HG03439 (cell line): ENCODE results near the gene TMEM108.
"Not testable (repeated sequence)": the region's sequence is repeated elsewhere in the genome, so short reads cannot be mapped to it uniquely, and the experiment has no call there.

Source experiments
- ATAC-seq: cut with Tn5 transposase; IDR thresholded peaks from one replicate; pipeline ENCODE4 v1.9.1; 2021; ENCODE audit warnings: mild to moderate bottlenecking, moderate library complexity; ENCODE audit not compliant: unreplicated experiment

Gene TMEM108

DNA sequence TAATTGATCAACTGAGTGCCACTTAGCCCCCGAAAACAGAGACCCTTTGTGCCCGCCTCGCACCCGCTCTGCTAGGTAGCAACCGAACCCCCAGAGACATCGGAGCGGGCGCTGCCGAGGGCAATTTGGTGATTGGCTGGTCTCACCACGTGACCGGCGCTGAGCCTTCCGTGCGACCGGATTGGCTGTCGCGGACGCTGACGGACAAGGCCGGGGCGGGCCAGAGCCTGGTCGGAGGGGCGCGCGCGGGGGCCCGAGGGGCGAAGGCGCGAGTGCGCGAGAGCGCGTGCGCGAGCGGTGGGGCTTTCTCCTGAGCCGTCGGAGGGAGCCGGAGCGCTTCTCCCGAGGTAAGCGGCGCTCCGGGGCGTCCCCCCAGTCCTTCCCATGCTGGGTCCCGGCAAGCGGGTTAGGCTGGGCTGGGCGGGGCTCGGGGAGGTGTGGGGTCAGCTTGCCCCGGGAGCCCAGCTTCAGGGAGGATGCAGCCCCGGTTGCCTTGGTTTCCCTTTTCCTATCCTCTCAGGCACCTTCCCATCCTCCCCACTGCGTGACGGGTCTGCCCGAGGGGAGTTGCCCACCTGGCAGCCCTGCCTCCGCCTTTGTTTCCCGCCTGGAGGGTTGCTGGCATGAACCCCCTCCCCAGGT is at the start of gene TMEM108:
Gene TMEM108 (plus strand): TSS at position 303 of the 642 bp plus-strand sequence.
- no peak for ATAC-seq

DNA sequence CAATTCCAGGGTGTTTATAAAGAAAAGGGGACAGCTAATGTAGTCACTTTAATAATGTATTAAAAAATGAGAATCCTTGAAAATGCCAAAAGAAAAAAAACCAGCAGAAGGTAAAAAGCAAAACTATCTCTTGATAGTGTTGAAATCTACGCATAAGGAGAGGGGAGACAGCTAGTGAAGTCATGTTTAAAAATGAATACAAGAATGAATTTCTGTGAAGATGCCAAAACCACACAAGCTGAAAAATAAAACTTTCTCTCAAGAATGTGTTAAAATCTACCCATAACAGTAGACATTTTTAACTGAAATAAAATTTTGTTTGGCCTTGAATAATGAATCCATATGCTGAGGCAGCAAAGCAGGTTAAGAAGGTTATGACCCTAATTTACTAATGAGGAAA is 42.2 kb upstream of the TMEM108 start:
- ATAC-seq = no peak

DNA sequence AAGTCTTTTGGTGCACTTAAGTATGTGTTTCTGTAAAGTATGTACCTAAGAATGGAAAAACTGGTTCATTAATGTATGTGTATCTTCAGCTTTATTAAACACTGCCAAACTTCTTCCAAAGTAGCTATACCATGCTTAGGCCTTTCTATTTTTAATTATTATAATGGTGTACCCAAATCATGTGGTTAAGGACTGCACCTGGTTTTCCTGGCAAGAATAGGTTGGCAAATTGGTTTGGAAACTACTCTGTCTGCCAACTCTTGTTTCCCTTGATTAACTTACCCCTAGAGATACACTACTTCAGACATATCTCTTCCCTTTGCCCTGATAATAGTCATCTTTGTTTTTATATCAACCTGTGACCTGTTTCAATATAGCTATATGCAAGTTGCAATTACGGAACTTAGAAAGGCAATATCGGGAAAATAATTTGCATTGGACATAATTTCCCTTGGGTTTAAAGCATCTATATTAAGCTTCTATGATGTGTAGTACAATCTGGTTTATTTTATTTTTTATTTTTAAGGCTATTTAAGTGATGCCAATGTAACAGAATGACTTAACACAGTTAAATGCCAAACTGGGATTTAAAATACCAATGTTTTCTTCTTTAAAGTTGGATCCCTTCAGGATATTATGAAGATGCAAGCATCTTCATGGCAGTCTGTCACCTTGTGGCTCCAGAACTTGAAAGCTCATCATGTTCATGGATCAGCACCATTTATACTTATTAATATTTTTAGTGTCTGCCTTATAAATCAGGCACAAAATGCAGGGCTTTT is 40.6 kb upstream of the TMEM108 start:
- no peak for ATAC-seq

GRCh38 chr3:133005032-133005431 is 33.2 kb upstream of the TMEM108 start:
- not testable (repeated sequence) for ATAC-seq

DNA sequence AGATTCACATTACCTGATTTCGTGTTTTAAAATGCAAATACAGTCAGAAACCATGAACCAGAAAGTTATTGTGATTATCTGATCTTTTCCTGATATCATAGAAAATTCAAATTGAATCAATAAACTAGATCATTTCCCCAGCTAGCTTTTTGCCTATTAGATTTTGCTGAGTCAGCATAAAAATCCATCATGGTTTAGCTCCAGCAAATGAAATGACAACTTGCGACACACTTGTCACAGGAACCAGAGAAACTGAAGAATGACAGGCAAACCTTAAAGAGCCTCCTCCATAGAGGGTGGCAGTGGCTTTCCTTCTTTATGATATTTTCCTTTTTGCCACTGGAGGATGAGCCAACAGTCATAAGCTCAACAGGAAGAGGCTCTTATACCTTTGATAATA is 30.6 kb upstream of the TMEM108 start:
- no peak for ATAC-seq

DNA sequence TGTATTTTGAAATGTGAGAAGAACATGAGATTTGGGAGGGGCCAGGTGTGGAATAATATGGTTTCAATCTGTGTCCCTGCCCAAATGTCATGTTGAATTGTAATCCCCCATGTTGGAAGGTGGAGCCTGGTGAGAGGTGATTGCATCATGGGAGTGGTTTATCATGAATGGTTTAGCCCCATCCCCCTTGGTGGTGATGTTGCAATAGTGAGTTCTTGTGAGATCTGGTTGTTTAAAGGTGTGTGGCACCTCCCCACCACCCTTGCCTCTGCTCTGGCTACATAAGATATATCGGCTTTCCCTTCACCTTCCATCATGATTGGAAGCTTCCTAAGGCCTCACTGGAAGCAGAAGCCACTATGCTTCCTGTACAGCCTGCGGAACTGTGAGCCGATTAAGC is 23.9 kb upstream of the TMEM108 start:
- no peak for ATAC-seq

DNA sequence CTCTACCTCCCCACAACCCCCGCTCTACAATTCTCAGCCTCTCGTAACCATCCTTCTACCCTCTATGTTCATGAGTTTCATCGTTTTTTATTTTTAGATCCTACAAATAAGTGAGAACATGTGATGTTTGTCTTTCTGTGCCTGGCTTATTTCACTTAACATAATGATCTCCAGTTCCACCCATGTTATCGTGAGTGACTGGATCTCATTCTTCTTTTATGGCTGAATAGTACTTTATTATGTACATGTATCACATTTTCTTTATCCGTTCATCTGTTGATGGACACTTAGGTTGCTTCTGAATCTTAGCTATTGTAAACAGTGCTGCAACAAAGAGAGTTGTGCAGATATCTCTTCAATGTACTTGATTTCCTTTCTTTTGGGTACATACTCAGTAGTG is 22.6 kb upstream of the TMEM108 start:
- not testable (repeated sequence) for ATAC-seq

GRCh38 chr3:133016838-133017309 is 21.3 kb upstream of the TMEM108 start:
- no peak for ATAC-seq

DNA sequence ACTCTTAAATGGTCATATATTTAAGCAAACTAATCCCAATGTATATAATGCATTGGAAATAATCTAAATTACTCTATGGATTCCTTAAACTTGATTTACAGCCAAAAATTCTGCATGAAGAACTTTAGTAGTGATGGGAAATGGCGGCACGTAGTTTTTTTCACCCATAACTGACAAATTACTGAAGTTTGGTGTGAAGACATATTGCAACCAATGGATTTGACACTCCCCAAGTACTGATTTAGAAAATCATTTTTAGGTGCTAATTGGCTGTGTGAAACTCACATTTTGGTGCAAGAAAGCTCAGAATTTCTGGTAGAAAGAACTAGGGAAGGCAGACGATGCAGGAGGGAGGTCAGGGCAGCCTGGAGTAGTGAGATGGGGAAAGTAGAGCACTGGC is 19.3 kb upstream of the TMEM108 start:
- no peak for ATAC-seq

DNA sequence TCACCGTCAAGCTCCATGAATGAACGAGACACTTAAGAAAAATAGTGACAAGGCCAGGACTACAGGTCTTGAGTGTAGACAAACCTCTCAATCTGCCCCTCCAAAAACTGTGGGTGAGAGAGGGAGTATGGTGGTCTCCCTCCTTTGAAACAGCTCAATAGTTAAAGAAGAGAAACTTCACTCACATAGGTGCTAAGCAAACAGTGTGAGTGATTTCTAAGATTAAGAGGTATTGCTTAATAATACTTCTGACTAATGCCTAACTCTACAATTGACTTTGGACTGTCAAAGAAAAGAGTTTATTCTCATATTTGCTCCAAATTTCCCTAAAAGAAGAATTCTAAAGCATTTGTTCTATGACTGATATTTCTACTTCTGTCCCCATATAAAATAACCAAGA is 17.0 kb upstream of the TMEM108 start:
- no peak for ATAC-seq

- ATAC-seq = no peak
Observed at GRCh38 chr3:133023362-133023761, 14.8 kb upstream of the TMEM108 start.

- no peak for ATAC-seq
Observed at GRCh38 chr3:133025546-133025945, 12.6 kb upstream of the TMEM108 start.

- ATAC-seq = no peak
Observed at GRCh38 chr3:133032301-133032700, 5.9 kb upstream of the TMEM108 start.

- ATAC-seq = no peak
Observed at GRCh38 chr3:133037436-133037835, 755 bp upstream of the TMEM108 start.

GRCh38 chr3:133038731-133039375 is 662 bp downstream of the TMEM108 start:
- ATAC-seq = no peak

DNA sequence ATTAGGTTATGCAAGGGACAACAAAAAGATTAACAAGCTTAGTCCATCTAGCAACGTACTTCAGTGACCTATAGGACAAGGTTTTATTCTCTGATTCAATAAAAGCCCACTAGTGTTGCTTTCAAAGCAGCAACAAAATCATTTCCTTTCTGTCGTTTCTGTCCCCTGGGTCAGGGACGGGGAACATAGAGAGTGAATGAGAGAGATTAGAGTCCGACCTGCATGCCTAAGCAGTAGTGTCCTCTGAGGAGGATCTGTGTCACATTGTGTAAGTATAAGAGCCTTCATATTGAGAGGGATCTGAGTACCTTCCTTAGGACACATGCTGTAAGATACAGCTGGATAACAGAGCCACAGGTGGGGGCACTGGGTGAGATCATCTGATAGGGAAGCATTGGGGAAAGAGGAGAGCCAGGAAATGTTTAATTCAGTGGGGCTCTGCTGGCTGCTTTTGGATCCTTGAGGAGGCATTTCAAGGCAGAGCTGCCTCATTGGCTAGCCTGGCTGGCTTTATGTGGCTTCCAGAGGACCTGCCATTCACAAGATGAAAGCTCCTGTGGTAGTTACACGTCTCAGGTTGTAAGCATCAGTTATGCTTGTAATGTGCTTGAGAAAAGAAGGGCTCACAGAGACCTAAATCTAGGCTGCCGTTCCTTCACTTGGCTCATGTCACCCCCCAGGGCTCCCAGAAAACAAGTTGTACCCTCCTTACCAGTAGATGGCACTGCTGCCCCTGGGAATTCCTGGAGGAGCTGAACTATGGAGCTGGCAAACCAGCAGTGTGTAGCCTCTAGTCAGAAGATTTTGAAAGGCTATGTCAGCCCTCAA is 2.7 kb downstream of the TMEM108 start:
- ATAC-seq = no peak

DNA sequence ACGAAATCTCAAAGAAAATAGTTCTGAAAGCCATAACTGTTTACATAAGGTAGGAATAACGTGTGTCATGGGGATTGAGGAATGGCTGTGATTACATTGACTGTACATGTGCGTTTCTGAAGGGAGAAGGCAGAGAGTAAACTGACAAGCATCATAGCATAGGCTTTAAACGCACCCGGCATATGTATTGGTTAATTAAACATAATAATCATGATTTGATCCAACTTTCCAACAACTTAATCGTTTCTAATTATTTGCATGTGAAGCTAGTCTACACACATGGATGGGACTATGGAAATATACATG is 3.3 kb downstream of the TMEM108 start:
- no peak for ATAC-seq

GRCh38 chr3:133042778-133043177 is 4.6 kb downstream of the TMEM108 start:
- ATAC-seq = no peak

GRCh38 chr3:133047980-133048379 is 9.8 kb downstream of the TMEM108 start:
- no peak for ATAC-seq

DNA sequence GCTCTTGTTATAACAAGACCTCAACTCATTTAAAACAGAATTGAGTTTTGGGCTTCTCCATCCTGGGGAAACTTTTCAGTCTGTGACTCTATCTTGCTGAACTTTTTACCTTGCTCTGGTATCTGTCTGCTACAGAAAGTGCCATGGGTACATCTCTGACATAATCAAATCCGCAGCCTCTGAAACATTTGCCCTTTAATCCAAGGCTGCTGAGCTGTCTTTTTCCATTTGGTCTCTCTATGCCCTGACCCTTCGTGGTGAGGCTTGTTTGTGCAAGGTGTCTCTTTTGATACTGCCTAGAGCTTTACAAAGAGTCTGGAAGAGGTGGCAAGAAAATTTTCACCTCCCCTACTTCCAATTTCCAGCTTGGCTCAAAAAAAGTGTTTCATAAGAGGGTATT is 11.3 kb downstream of the TMEM108 start:
- ATAC-seq = no peak

DNA sequence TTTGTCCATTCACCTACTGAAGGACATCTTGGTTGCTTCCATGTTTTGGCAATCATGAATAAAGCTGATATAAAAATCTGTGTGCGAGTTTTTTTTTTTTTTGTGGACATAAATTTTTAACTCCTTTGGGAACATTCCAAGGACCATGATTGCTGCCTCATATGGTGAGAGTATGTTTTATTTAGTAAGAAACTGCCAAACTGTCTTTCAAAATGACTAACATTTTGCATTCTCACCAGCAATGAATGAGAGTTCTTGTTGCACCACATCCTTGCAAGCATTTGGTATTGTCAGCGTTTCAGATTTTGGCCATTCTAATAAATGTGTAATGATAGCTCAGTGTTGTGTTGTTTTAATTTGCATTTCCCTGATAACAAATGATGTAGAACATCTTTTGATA is 12.7 kb downstream of the TMEM108 start:
- ATAC-seq = no peak
